ENCODE data around the gene TBX21.
A peak's percentile ranks its signal among the peaks of the same experiment; 100 is the strongest.

Gene TBX21

GRCh38 chr17:47727704-47728036 lies 5.4 kb upstream of the TBX21 start:
- TF ChIP-seq POLR2A (IDR thresholded peaks at IDR 0.05; ENCODE audit: low read depth, low read length) (no peak), POLR2AphosphoS5 (IDR thresholded peaks at IDR 0.05; ENCODE audit: low read depth, low read length) (no peak), TAF1 (IDR thresholded peaks at IDR 0.05; ENCODE audit: borderline replicate concordance, low read depth, low read length) (no peak)
- FAIRE-seq (no peak), DNase-seq (ENCODE audit: insufficient read length) (no peak)

- no peak for TF ChIP-seq POLR2AphosphoS5 (IDR thresholded peaks at IDR 0.05; ENCODE audit: low read depth, low read length)
- no peak for TF ChIP-seq POLR2A (IDR thresholded peaks at IDR 0.05; ENCODE audit: low read depth, low read length)
- TF ChIP-seq TAF1 (IDR thresholded peaks at IDR 0.05; ENCODE audit: borderline replicate concordance, low read depth, low read length), result no peak
- FAIRE-seq (no peak), DNase-seq (ENCODE audit: insufficient read length) (no peak)
These were observed 4.7 kb upstream of the TBX21 start for GRCh38 chr17:47728214-47728877.

GRCh38 chr17:47729476-47729875 lies 3.6 kb upstream of the TBX21 start:
- DNase-seq (ENCODE audit: insufficient read length) (no peak), FAIRE-seq (no peak)
- TF ChIP-seq POLR2A (IDR thresholded peaks at IDR 0.05; ENCODE audit: low read depth, low read length), result no peak
- no peak for TF ChIP-seq POLR2AphosphoS5 (IDR thresholded peaks at IDR 0.05; ENCODE audit: low read depth, low read length)
- no peak for TF ChIP-seq TAF1 (IDR thresholded peaks at IDR 0.05; ENCODE audit: borderline replicate concordance, low read depth, low read length)

GRCh38 chr17:47730681-47731080 lies 2.4 kb upstream of the TBX21 start:
- TF ChIP-seq POLR2A (IDR thresholded peaks at IDR 0.05; ENCODE audit: low read depth, low read length) (no peak), POLR2AphosphoS5 (IDR thresholded peaks at IDR 0.05; ENCODE audit: low read depth, low read length) (no peak), TAF1 (IDR thresholded peaks at IDR 0.05; ENCODE audit: borderline replicate concordance, low read depth, low read length) (no peak)
- DNase-seq (ENCODE audit: insufficient read length), result no peak
- no peak for FAIRE-seq

- TF ChIP-seq POLR2A (IDR thresholded peaks at IDR 0.05; ENCODE audit: low read depth, low read length) (no peak), POLR2AphosphoS5 (IDR thresholded peaks at IDR 0.05; ENCODE audit: low read depth, low read length) (no peak), TAF1 (IDR thresholded peaks at IDR 0.05; ENCODE audit: borderline replicate concordance, low read depth, low read length) (no peak)
- no peak for FAIRE-seq
- peak; percentile 8 for DNase-seq (ENCODE audit: insufficient read length)
These were observed 1.6 kb upstream of the TBX21 start for GRCh38 chr17:47731396-47731795.

- DNase-seq (ENCODE audit: insufficient read length), result peak; percentile 4
- FAIRE-seq, result no peak
These were observed 513 bp upstream of the TBX21 start for GRCh38 chr17:47732399-47733046.

GRCh38 chr17:47733674-47734410 lies 806 bp downstream of the TBX21 start:
- FAIRE-seq (no peak), DNase-seq (ENCODE audit: insufficient read length) (peak; percentile 27)
- TF ChIP-seq POLR2AphosphoS5 (IDR thresholded peaks at IDR 0.05; ENCODE audit: low read depth, low read length) (no peak), TAF1 (IDR thresholded peaks at IDR 0.05; ENCODE audit: borderline replicate concordance, low read depth, low read length) (no peak), POLR2A (IDR thresholded peaks at IDR 0.05; ENCODE audit: low read depth, low read length) (no peak)

More at GRCh38 chr17:47732399-47733046, 513 bp upstream of the TBX21 start:
- no peak for TF ChIP-seq POLR2AphosphoS5 (IDR thresholded peaks at IDR 0.05; ENCODE audit: low read depth, low read length)
- no peak for TF ChIP-seq POLR2A (IDR thresholded peaks at IDR 0.05; ENCODE audit: low read depth, low read length)
- no peak for TF ChIP-seq TAF1 (IDR thresholded peaks at IDR 0.05; ENCODE audit: borderline replicate concordance, low read depth, low read length)

- peak; percentile 5 for DNase-seq (ENCODE audit: insufficient read length)
- FAIRE-seq, result no peak
- TF ChIP-seq TAF1 (IDR thresholded peaks at IDR 0.05; ENCODE audit: borderline replicate concordance, low read depth, low read length) (no peak), POLR2AphosphoS5 (IDR thresholded peaks at IDR 0.05; ENCODE audit: low read depth, low read length) (no peak), POLR2A (IDR thresholded peaks at IDR 0.05; ENCODE audit: low read depth, low read length) (no peak)
These were observed 2.1 kb downstream of the TBX21 start for GRCh38 chr17:47735139-47735464.

- peak; percentile 88 for FAIRE-seq
- TF ChIP-seq POLR2A (IDR thresholded peaks at IDR 0.05; ENCODE audit: low read depth, low read length) (no peak), TAF1 (IDR thresholded peaks at IDR 0.05; ENCODE audit: borderline replicate concordance, low read depth, low read length) (no peak), POLR2AphosphoS5 (IDR thresholded peaks at IDR 0.05; ENCODE audit: low read depth, low read length) (no peak)
These were observed 2.5 kb downstream of the TBX21 start for GRCh38 chr17:47735536-47736011.

GRCh38 chr17:47736501-47737495 lies 3.8 kb downstream of the TBX21 start:
- TF ChIP-seq POLR2AphosphoS5 (IDR thresholded peaks at IDR 0.05; ENCODE audit: low read depth, low read length) (no peak), TAF1 (IDR thresholded peaks at IDR 0.05; ENCODE audit: borderline replicate concordance, low read depth, low read length) (no peak), POLR2A (IDR thresholded peaks at IDR 0.05; ENCODE audit: low read depth, low read length) (no peak)
- no peak for FAIRE-seq
- DNase-seq (ENCODE audit: insufficient read length), result no peak

More at GRCh38 chr17:47735536-47736011, 2.5 kb downstream of the TBX21 start:
- DNase-seq (ENCODE audit: insufficient read length), result peak; percentile 58

Data from GM12892 (cell line).